ENCODE data around the gene FCN1.

The FCN1 gene

DNA sequence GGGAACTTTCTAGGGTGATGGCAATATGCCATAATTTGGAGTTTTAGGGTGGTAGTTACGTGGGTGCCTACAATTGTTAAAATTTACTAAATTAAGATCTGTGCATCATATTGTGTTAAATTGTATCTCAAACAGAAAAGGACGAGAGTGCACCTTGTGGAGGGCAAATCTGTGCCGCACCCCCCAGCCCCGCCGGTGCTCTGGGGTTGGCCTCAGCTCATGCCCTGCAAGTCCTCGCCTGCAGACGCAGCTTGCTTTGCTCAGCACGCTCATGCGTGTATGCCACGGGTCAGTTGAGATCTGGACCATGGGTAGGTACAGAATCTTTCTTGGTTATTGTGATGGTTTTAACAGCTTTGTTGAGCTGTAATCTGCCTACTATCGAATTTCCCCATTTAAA, 33.7 kb upstream of the FCN1 start:
- DNase-seq = no peak

DNA sequence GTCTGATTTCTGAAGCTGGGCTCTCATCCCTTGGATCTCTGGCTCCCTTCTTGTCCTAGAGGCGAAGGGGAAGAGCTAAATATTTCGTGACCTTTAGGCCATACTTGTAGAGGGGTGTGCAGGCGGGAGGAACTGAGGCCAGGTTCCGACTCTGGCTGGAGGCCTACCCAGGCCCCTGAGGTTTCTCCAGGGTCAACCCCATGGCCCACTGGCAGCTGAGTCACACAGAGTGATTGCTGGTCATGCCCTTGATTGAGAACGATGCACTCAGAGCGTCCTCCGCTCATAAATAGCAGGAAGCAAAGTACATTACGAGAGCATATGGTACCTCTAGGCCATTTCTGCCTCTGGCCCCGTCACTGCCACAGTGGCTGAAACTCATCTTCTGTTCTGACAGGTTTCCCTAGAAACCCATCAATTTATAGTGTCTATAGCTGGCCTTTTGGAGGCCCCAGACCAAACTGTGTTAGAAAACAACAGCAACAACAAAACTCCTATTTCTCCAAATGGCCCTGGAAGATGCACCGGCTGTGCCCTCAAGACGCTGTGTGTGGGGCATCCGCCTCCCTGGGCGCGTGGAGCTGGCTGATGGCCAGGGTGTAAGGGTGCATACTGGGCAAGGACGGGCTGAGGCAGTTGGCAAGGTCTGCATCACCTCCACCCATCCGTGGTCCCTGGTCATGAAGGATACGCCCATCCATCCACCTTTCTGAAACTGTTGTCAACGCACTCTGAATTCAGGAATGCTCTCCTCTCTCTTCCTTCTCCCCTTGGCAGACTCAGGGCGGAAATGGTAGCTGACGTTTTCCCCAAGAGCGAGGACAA, 32.9 kb upstream of the FCN1 start:
- no peak for DNase-seq

DNA sequence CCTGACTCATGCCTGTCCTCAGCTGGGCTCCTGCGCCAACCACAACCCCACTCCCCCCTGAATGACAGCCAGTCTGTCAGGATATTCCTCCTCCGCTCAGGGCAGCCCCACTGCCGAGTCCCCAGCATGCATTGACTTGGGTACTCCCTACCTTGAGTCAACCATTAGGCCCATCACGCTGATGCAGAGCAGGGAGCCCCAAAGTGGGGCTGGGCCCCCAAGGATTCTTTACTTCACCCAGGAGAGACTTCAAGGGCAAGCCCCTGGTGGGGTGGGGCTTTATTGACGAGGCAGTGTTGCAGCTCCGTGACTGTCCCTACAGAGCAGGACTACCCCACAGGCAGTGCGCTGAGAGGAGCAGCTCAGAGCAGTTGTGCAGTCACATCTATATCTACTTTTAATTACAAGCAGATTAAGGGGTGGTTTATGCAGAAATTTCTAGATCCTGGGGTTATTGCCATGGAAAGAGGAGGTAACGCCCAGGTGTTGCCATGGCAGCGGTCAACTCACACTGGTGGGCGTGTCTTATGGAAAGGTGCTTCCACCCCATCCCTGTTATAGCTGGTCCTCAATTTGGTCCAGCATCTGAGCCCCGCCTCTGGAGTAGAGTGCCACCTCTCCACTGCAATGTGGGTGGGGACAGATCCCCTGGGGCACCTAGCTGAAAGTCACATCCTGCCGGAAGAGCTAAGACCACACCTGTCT, 32.1 kb upstream of the FCN1 start:
- no peak for DNase-seq

DNA sequence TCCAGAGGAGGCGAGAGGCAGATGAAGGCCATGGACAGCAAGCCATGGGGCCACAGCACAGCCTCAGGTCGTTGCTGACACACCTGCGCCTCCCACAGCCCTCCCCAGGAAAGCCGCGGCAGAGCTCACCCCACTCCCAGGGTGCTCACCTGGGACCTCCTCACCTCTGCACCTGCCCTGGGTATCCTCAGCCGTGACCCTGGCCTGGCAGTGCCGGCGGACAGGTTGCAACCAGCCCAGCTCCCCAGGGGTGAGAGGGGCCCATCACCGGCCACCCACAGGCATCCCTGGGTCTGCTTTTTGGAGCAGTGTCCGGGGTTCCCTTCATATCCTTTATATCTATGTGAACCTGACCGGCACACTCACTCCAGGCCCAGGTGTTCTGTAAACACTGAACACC, 30.4 kb upstream of the FCN1 start:
- no peak for DNase-seq

DNA sequence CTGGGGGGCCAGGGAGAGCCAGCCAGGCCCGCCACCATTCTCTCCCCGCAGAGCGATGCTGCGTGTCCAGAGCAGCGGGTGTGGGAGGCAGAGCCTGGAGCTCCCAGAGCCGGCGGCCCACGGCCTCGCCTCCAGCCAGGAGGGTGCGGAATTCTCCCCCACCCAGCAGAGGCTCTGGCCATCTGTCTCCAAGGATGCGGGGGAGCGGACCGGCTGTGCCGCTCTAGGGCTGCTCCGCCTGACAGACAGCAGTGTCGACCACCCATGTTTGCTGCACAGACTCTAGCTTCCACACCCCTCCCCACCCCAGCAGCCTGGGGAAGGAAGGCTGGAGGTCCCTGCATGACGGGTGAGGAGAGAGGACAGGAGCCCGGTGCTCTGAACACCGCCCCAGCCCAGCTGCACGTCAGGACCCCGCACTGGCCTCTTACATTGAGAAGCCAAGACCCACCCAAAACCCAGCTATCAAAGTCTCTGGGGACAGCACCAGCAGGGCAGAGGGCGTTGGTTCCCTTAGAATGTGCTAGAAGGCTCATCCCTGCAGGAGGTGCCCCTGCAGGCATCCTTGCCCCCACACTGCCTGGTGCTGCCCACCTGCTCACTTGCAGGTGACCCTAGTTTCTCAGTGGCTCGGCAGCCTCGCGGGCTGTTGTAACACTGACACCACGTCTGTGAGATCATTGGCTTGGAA, 29.7 kb upstream of the FCN1 start:
- no peak for DNase-seq

DNA sequence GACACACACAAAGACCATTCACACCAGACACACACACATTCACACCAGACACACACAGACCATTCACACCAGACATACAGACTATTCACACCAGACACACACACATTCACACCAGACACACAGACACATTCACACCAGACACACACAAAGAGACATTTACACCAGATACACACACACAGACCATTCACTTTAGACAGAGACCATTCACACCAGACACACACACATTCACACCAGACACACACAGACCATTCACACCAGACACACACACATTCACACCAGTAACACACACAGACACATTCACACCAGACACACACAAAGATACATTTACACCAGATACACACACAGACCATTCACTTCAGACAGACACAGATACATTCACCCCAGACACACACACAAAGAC, 29.0 kb upstream of the FCN1 start:
- DNase-seq = no peak

DNA sequence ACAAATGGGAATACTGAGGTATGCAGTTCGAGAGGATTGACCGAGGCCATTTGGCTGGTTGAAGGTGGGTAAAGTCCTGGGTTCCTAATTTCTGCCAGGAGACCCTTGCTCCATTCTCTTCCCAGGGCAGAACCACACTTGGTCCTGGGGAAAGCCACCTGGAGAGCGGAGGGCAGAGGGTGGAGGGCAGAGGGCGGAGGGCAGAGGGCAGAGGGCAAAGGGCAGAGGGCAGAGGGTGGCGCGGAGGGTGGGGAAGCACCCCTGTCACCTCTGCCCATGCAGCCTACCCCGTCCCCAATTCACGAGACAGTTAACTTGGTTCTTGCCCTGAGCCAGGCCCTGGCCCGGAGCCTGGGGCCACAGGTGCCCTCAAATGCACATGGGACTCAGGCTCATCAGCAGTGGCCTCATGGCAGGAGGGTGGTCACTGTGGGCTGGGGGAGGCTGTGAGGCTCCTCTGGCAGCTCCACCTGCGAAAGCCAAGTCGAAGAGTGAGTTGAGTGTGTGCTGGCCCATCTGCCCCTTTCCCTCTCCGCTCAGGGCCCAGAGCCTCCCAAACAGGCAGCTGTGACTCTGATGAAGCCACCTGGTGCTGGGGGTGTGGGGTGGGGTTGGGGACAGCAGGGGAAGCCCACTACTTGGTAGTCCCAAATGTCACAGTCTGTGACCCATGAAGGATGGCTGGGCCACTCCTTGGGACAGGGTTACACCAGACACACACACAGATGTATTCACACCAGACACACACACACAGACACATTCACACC, 28.0 kb upstream of the FCN1 start:
- DNase-seq = no peak

DNA sequence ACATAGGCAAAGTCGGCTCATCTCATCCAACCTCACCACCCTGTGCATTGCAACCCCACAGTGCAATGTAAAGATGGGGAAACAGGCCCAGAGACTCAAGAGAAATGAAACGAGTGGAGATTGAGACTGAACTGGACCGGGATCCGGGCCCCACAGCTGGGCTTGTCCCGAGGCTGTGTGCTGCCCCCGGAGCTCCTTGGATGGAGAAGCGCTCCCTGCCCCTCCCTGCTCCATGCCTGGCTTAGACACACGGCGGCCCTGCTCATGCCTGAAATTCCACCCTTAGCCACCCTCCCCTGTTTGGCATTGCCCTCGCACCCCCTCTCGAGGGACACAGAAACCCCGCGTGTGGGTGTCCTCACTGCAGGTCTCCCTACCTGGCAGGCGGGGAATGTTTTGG, 27.2 kb upstream of the FCN1 start:
- DNase-seq = no peak

DNA sequence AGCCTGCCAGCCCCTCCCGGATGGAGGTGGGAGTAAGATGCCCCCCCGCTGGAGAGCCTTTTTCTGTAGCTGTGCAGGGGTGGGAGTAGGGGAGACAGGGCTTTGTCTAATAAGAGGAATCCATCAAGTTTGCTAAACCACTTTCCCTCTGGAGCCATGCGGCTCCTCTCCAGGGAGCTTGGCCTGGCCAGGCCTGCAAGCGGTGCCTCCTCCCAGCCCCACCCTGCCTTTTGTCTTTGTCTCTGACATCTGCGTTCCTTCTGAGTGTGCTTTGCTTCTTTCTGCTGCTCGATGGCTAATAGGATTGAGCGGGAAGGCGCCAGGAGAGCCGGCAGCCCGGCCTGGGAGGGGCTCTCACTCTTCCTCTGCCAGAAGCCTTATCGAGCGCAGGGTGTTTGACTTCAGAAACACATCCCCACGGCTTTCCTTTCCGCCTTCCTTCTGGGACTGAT, 26.7 kb upstream of the FCN1 start:
- no peak for DNase-seq

DNA sequence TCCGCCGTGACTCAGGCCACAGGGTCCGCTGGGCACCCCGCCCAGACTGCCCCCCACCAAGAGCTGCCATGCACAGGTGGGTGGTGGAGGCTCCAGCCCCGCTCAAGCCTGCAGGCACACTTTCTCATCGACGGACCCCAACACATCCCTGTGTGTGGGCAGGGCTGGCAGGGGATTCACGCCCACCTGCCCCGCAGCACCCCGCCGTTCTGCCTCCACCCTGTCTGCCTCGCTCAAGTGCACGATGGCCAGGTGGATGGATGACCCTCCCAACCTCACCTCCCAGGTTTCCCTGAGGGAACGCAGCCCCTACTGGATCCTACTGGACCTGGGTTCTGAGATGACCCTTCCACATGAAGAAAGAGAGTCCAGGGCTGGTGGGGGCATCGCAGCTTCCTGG, 26.1 kb upstream of the FCN1 start:
- DNase-seq = no peak

DNA sequence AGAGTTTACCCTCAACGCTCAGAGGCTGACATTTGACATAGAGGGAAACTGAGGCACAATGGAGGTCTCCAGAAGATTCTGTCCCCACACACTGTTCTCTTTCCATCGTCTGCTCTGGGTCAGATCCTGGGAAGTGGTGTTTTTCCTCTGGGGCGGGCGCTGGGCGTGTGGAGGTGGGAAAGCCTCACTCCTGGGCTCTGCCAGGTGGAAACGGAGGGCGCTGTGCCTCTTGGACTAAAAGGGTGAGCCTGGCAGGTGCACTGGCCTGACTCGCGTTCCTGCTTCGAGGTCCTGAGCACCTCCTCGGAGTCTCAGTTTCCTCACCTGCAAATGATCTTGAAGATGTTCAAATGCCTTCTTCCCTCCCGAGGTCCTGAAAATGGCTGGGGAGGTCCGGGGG, 25.7 kb upstream of the FCN1 start:
- no peak for DNase-seq

DNA sequence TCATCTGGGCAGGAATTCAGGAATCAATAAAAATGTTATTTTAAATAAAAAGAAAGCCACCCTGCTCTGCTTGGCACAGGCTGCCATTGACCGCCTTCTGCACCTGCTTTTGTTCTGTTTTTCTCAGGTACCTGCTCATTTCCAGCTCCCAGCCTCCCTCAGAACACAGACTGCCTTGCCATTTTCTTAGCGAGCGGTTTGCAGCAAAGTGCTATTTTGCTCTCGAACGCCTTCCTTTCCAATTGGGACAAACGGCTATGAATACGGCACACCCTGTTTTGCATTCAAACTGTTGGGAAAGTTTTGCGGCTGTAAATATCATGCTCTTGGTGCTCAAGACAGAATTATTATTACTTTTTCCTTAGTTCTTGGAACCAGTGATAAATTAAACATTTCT, 25.1 kb upstream of the FCN1 start:
- no peak for DNase-seq

DNA sequence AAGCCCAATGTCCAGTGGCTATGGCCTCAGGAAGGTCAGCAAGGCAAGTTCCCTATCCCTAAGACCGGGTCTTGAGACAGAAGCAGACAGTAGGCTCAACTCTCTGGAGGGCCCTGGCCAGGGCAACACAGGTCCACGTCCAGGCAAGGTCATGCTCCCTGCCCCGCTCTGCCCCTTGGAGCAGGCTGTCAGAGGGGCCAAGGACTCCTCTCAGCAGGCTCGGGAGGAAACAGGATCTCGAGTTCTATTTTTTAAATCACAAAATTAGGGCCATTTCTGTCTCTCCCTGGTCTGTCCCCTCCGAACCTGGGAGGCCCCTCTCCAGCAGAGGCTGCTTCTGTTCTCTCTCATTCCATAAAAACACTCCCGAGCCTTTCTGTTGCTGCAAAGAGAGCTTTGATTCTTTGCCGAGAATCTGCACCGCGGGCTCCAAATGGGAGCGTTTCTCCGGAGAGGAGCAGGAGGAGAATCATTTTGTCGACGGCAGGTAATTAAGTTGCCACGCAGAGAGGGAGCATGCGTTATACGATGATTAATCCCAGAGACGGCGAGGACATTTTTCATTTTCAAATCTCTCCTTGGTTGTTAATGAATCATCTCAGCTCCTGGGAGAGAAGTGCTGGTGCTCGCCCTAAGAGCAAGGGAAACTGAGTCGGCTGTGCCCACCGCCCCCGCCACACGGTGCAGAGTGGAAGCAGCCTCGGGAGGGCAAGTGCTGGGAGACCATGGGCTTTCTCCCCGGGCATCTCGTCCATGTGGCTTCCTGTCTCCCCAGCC, 24.5 kb upstream of the FCN1 start:
- no peak for DNase-seq

DNA sequence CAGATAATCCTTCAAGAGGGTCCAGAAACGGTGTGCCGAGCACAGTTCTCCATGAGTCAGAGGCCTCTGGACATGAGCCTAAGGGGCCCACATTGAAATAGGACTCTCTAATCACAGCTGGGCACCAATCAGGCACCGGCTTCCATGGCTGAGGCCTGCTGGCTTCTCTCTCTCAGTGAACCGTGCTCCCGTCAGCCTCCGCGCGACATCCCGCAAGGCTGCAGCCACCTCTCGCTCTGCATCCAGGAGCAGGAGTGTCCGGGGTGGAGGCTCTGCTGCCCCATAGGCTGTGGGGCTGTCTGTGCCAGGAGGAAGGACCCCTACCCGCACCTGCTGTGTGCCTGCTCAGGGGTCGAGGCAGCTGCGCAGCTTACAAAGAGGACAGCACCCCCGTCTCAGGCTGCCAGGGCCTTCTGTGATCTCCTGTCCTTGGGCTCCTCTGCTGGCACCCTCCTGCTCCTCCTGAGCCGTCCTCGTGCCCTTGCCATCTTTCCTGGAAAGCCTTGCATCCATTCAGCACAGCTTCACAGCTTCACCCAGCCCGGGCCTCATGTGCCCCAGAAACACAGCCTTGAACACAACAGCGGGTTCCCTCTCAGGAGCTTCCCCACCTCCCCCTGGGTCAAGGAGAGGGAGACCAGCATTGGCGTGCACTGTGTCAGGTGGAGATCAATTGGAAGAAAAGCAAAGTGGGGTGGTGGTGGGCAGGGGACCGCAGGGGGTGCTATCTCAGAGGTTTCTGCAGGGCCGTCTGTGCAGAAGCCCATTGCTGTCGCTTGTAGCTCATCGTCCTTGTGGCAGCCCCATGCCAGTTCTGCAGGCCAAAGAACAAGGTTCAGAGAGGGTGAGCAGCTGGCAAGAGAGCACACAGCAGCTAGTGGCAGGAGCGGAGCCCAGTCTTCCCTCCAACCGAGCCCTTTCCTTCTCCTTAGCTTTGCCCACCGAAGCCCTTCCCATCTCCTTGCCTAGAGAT, 22.8 kb upstream of the FCN1 start:
- no peak for DNase-seq

DNA sequence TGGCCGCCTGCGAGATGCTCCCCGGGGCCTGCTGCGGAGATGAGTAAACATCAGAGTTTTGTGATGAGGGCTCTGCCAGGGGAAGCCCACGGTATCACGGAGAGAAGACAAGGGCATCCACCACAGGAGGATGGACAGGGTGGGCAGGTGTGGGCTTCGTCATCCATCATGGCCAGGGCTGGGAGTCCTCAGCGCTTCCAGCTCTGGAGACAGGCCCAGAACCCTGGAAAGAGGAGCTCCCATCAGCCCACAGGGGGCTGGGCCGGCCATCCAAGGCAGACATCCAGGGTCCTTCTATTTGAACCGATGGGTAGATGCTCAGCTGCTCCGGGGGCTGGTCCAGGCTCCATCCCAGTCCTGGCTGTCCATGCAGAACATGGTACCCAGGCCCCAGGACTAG, 22.1 kb upstream of the FCN1 start:
- DNase-seq = no peak

DNA sequence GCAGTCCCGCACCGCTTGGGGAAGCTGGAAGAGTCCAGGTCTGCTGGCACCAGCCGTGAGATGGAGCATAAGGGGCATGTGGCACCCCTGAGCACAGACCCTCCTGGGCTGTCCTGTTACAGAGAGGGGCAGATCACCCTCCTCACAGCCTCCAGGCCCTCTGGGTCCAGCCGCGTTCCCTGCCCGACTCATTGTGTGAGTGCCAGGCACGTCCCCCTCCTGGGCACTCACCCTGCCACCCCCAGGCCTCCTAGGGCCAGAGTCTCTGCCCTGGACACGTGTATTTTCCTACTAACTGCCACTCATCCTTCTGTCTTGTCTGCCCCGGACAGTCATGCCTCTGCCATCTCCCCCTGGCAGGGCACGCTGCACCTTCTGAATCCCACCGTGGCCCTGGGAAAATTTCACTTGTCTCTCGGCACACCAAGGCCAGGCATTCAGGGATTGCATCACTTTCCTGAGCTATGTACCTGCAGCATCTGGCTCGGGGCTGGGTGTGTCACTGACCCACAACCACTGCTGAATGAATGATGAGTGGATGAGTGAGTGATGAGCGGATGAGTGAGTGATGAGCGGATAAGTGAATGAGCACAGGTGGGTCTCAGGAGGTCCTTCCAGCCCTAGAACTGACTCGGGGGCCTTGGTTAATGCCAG, 21.5 kb upstream of the FCN1 start:
- DNase-seq = no peak

DNA sequence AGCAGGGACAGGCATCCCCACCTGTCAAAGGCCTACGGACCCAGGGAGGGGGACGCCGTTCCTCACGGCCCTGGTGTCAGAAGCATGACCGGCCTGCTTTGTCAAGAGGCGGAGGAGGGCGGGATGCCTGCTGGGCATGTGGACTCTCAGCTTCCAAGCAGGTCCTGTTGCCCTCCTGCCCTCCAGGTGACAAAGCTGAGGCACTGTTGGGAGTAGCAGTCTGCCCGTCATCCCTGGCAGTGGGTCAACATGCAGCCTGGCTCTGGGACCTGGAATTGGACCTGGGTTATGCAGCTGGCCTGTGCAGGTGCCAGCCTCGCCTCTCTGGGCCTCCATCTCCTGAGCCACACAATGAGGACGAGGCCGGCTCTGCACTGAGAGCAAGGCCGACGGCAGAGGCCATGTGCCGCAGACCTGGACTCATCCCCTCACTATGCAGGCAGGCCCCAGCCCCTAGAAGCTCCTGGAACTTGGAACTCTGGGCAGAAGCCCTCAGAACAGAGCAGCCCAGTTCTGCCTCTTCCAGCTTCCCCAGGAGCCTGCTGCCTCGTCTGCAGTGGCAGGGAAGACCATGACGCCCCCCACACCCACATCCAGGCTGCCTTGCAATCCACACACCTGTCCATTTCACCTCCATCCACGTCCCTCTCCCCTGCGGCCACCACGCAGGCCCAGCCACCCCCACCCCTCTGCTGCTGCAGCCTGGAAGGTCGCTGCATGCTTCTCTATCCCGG, 20.8 kb upstream of the FCN1 start:
- no peak for DNase-seq

DNA sequence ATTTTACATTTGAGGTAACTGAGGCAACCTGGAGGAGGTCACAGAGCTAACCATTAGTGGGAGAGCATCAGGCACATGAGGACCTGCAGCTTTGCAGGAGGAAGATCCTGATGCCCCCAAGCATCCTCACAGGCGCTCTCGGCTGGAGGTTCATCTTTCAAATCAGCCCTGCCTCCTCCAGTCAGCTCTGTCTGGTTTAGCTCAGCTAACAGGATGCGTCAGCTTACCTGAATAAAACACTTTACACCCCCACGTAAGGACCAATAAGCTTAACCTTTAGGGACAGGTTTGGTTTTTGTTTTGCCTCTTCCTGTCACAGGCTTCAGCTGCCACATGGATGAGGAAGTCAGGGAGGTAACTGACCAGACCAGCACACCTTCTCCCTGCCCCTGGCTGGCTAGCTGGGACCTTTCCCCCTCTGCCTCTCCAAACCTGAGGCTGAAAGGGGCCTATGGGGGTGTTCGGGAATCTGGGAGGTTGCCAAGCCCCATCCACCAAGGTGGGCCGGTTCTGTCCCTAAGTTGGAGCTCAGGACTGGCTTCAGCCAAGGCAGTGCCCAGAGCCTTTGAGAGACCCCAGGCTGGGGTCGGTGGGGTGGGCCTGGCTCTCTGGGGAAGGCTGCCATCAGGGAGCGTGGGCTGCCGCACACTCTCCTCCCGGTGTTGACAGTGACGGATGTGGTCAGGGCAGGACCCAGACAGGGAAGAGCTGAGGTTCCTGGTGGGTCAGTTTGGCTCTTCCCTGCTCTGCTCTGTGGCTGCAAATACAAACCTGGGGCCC, 20.0 kb upstream of the FCN1 start:
- DNase-seq = no peak

DNA sequence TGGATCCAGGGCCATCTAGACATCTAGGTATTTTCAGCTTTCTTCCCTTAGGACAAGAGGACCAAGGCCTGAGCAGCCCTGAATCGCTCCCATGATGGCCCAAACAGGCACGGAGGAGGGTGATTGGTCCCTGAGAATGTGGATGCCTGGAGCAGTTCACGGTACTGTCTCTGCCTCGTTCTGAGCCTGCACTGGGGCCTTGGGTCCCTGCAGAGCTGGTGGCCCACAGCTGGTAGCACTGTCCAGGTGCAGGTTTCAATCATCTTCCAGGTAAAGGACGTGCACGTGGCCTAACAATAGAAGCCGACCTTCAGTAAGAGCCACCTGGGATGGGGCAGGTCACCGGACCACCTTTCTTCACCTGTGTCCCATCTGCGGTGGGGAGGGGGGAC, 19.4 kb upstream of the FCN1 start:
- no peak for DNase-seq

All from activated CD4-positive, alpha-beta T cell treated with anti-CD3 and anti-CD28 coated beads, Interleukin-2, amount 50 U/mL, for 16 hours (primary cell).